HG02642 (cell line): ENCODE data around the gene BCL2L12.

ENCODE experiments used
- ATAC-seq: cut with Tn5 transposase; IDR thresholded peaks from one replicate; pipeline ENCODE4 v1.9.1; 2021; ENCODE audit warnings: mild to moderate bottlenecking; ENCODE audit not compliant: unreplicated experiment, poor library complexity

The BCL2L12 gene

GRCh38 chr19:49641688-49642491 is 23.8 kb upstream of the BCL2L12 start, which contains the start of gene SCAF1:
Gene SCAF1 (plus strand): TSS chr19:49642209. CDS start chr19:49645027, 2,818 bp downstream.
- ATAC-seq, result peak; percentile 63

- ATAC-seq, result no peak
Observed at GRCh38 chr19:49642492-49643035, 23.2 kb upstream of the BCL2L12 start.

GRCh38 chr19:49643466-49643865 is 22.3 kb upstream of the BCL2L12 start:
- ATAC-seq, result no peak

GRCh38 chr19:49645592-49645991 is 20.1 kb upstream of the BCL2L12 start:
- ATAC-seq, result no peak

GRCh38 chr19:49645995-49646394 is 19.7 kb upstream of the BCL2L12 start:
- ATAC-seq, result no peak

- no peak for ATAC-seq
Observed at GRCh38 chr19:49646586-49646985, 19.1 kb upstream of the BCL2L12 start.

- ATAC-seq, result no peak
Observed at GRCh38 chr19:49651029-49651819, 14.5 kb upstream of the BCL2L12 start.

- ATAC-seq, result no peak
Observed at GRCh38 chr19:49651820-49652550, 13.7 kb upstream of the BCL2L12 start.

GRCh38 chr19:49652551-49653465 is 12.9 kb upstream of the BCL2L12 start:
- no peak for ATAC-seq

- no peak for ATAC-seq
Observed at GRCh38 chr19:49653466-49653806, 12.3 kb upstream of the BCL2L12 start.

GRCh38 chr19:49654581-49654980 is 11.2 kb upstream of the BCL2L12 start:
- no peak for ATAC-seq

- ATAC-seq, result no peak
Observed at GRCh38 chr19:49655570-49656455, 9.9 kb upstream of the BCL2L12 start.

GRCh38 chr19:49656456-49657109 is 9.2 kb upstream of the BCL2L12 start:
- no peak for ATAC-seq

- ATAC-seq, result no peak
Observed at GRCh38 chr19:49657493-49658138, 8.1 kb upstream of the BCL2L12 start.

GRCh38 chr19:49658139-49658517 is 7.6 kb upstream of the BCL2L12 start:
- no peak for ATAC-seq

GRCh38 chr19:49658566-49659442 is 6.9 kb upstream of the BCL2L12 start:
- no peak for ATAC-seq
